ENCODE measurements around the gene GRIK1.

Gene GRIK1

DNA sequence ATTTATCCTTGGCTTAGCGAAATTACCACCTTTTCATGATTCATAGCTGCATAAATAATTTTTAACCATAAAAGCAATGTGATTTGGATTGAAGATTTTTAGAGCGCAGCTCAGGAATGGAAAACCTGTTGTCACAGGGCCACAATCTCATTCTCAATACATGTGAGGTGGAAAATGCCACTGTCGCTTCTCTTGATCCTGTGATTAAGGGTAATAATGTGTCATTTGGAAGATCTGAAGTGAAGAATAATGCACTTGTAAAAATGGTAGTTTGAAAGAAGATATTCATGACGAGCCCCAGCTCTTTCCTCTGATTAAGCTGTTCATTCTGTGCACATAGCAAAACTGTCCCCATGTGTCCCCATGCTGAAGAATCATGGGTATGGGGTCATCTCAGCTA lies 410.7 kb downstream of the GRIK1 start:
- no peak for DNase-seq (ENCODE audit: low spot score)

DNA sequence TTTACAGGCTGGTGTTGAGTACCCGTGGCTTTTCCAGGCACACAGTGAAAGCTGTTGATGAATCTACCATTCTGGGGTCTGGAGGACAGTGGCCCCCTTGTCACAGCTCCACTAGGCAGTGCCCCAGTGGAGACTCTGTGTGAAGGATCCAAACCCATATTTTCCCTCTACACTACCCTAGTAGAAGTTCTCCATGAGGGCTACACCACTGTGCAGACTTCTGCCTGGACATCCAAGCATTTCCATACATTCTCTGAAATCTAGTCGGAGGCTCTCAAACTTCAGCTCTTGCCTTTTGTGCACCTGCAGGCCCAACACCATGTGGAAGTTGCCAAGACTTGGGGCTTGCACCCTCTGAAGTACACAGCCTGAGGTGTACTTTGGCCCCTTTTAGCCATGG lies 413.3 kb downstream of the GRIK1 start:
- DNase-seq (ENCODE audit: low spot score) = no peak

DNA sequence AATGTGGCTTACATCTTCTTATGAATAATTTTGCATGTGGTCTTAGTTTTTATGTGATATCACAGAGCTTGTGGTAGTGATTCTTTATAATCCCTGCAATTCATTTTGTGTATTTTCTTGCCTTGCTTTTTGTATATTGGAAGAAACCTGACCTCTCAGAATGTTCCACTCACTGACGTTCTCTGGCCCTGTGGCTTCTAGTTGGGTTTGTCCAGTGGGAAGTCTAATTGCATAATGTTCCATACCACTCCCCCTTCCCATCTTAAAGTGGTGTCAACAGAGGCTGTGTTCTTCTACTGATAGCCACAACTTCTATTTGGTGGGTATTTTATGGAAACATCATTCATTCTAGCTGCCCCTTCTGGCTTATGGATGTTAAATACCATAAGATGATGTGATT lies 415.7 kb downstream of the GRIK1 start:
- no peak for DNase-seq (ENCODE audit: low spot score)

GRCh38 chr21:29523646-29524045 lies 416.1 kb downstream of the GRIK1 start:
- DNase-seq (ENCODE audit: low spot score) = no peak

- DNase-seq (ENCODE audit: low spot score) = no peak
These were observed 417.9 kb downstream of the GRIK1 start for GRCh38 chr21:29521872-29522271.

GRCh38 chr21:29520171-29520570 lies 419.6 kb downstream of the GRIK1 start:
- no peak for DNase-seq (ENCODE audit: low spot score)

- DNase-seq (ENCODE audit: low spot score) = no peak
These were observed 425.0 kb downstream of the GRIK1 start for GRCh38 chr21:29514652-29515247.

GRCh38 chr21:29513535-29513934 lies 426.3 kb downstream of the GRIK1 start:
- DNase-seq (ENCODE audit: low spot score) = no peak

DNA sequence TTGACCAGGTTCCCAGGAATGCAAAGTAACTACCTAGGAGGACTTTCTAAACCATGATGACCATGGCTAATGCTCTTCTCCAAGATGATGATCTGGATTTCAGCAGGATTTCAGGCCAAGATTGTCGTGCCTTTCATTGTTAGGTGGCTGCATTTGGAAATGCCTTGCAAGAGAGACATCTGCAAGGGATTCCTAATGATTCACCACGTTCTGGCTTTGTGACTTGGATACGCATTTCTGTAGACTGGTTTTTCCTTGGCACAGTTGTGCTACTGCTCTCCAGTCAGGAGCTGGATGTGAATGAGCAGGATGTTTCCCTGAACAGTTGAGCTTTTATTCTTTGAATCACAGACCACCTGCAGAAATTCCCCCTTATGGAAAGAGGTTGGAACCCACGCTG lies 428.7 kb downstream of the GRIK1 start:
- no peak for DNase-seq (ENCODE audit: low spot score)

DNA sequence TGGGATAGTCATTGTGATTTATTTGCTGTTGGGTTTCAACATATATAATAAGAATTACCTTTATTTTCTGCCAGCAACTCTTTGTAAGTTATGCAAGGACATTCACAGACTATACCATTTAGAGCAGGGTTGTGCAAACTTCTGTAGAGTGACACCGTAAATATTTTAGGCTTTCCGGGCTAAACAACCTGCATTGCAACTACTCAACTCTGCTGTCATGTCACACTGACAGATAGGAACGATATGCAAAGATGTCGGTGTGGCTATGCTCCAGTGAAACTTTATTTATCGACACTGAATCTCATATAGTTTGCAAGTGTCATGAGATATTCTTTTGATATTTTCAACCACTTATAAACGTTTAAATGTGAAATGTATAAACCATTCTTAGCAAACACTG lies 430.7 kb downstream of the GRIK1 start:
- no peak for DNase-seq (ENCODE audit: low spot score)

DNA sequence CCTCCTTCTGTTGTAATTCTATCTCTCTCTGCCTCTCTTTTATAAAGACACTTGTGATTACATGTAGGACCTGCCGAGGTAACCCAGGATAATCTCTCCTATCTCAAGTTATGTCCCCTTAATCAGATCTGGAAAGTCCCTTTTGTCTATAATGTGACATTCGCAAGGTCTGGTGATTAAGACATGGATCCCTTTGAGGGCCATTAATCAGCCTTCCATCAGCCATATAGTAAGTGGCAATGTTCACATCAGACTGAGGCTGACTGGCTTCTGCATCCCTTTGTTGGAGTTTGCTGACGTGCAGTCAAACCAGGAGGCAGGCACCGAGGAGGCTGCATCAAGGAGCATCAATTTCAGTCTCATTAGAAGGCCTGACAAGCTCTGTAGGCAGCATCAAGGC lies 431.5 kb downstream of the GRIK1 start:
- DNase-seq (ENCODE audit: low spot score) = no peak

GRCh38 chr21:29506947-29507346 lies 432.8 kb downstream of the GRIK1 start:
- no peak for DNase-seq (ENCODE audit: low spot score)

- no peak for DNase-seq (ENCODE audit: low spot score)
These were observed 433.6 kb downstream of the GRIK1 start for GRCh38 chr21:29506214-29506613.

DNA sequence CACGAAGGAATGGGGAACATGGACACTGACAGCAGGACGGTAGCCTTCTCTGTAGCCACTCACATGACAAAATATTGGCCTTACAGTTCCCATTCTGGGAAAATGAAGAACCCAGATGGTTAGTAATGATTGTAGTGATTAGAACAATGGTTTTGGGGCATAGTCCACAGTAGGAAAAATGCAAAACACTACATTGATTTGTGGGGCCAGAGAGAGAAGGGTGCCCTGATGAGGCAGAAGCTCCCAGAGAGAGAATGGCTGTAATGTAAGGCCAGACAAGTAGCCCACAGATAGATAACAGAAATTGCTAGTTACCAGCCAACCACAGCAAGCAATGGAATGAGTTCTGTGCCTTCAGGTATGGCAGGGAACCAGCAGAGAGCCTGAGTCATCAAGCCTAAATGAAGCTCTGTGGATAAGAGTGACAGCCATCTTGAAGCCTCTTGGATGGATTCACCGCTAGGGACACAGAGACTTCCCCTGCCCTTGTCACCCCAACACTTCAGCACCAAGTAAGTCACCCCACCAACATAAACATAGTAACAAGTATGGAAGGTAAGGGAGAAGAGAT lies 435.0 kb downstream of the GRIK1 start:
- DNase-seq (ENCODE audit: low spot score) = no peak

GRCh38 chr21:29501451-29501850 lies 438.3 kb downstream of the GRIK1 start:
- DNase-seq (ENCODE audit: low spot score) = no peak

DNA sequence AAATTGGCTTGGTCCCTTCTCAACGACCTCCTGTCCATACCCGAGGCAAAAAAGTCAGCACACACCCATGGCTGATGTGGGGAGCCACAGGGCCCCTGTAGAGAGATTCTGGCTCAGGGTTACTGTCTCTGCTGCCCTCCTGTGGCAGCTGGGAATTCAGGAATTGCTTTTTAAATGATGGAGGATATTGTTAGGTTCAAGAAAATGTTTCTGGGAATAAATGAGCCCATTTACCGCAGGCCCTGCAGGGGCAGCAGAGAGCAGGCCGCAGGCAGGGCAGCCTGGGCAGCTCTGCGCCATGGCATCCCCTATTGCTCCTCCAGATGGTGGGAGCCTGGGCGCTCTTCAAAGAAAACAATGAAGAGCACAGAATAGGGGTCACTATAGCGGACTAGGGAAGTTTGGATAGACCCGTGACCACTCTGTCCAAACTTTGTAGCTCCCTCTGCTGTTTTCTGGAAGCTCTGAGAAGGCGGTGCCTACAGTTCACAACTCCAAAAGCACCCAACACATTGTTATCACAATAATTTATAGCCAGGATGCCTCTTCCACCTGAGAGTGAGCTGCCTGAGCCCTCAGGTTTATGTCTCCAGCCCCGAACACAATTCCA lies 440.0 kb downstream of the GRIK1 start:
- DNase-seq (ENCODE audit: low spot score) = peak; percentile 79

DNA sequence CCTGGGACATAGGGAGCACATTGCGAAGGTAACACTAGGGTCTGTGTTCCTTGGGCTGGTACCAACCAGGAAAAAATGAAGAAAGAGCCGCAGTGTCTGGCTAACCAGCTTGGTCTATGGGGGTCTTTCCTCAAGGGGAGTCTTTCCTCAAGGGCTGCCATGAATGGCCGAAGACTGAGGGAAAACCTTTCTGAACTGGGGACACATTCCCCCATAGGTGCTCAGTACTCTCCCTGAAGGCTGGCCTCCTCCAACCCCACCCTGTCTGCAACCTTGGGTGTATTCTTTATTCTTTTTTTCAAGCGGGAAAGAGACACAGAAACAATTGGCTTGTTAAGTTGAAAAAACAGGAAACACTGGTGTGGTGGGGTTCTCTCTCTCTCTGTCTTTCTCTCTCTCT lies 440.6 kb downstream of the GRIK1 start:
- DNase-seq (ENCODE audit: low spot score) = no peak

- DNase-seq (ENCODE audit: low spot score) = no peak
These were observed 443.5 kb downstream of the GRIK1 start for GRCh38 chr21:29496337-29496736.

- no peak for DNase-seq (ENCODE audit: low spot score)
These were observed 449.8 kb downstream of the GRIK1 start for GRCh38 chr21:29490016-29490415.

DNA sequence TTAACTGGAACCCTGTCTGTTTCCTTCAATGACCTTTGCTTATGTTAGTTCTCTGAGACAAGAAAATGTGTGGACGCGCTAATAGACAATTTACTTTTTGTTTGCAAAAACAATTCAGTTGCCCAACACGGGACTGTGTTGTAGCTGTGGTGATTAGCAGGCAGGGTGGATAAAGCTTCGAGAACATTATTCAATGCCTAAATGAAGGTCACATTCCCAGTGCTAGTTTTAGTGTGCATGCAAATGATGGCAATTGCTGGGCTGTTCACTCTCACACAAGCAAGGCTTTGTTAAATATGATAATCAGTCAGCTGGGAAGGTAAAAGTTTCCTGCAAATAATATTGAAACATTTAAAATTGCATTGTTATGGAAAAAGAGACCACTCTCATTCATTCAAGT lies 452.6 kb downstream of the GRIK1 start:
- no peak for DNase-seq (ENCODE audit: low spot score)
